Uterus (tissue), 4 donors: ENCODE measurements around the gene EIF5AL1. TPM values are rescaled to one million over a fixed set of nuclear protein-coding genes. Genes with fewer than 3 reads are reported as not detected.
"Not testable (repeated sequence)": the region's sequence is repeated elsewhere in the genome, so short reads cannot be mapped to it uniquely, and the experiment has no call there.

Experiments used
- DNase-seq, 2 donors: peaks; one replicate each; pipeline ENCODE4 v3.0.0-alpha.2; 2019 to 2020
- H3K27ac ChIP-seq, 2 donors: fragments of 200-600 bp; sonication (generic); 1 replicate in 1 of 2; 2 replicates in 1 of 2; pipeline ENCODE4 v1.5.1; 2016 to 2018
- H3K27me3 ChIP-seq, 2 donors: fragments of 200-600 bp; sonication (generic); one replicate each; pipeline ENCODE4 v1.5.1; 2018 to 2019; ENCODE audit warnings: control low read depth in 1 of 2
- H3K36me3 ChIP-seq, 2 donors: fragments of 200-600 bp; sonication (generic); one replicate each; pipeline ENCODE4 v1.5.1; 2019; ENCODE audit warnings: control low read depth in 1 of 2
- H3K4me1 ChIP-seq, 2 donors: fragments of 200-600 bp; sonication (generic); one replicate each; pipeline ENCODE4 v1.5.1; 2018 to 2019; ENCODE audit warnings: control low read depth in 1 of 2
- H3K4me3 ChIP-seq, 2 donors: fragments of 200-600 bp; sonication (generic); 1 replicate in 1 of 2; 2 replicates in 1 of 2; pipeline ENCODE4 v1.5.1; 2018 to 2019; ENCODE audit warnings: mild to moderate bottlenecking in 1 of 2
- H3K9me3 ChIP-seq, 2 donors: fragments of 200-600 bp; sonication (generic); one replicate each; pipeline ENCODE4 v1.5.1; 2019; ENCODE audit warnings: control low read depth in 1 of 2
- POLR2A ChIP-seq, 2 donors: fragments of 450-650 bp; IDR thresholded peaks; one replicate each; pipeline ENCODE4 v1.6.1; 2016; ENCODE audit warnings: antibody characterized with exemption in 2 of 2, mild to moderate bottlenecking in 1 of 2, moderate library complexity in 1 of 2
- intact Hi-C: fragments of 100-400 bp; cut with DNase I; formaldehyde crosslinking; loops from one replicate; pipeline ENCODE4 v1.15.1; 2023; ENCODE audit warnings: low total_unique reads
- total RNA-seq, 4 donors: library from RNA; depleted of rRNA in 3 of 4; stranded (reverse); fragments of >200 nt in 3 of 4; gene quantifications; one replicate each; pipeline versions ENCODE4 v1.1.0 to v1.2.4, GENCODE V29; 2014 to 2023
- TF ChIP-seq, protein P1 (sequence below), 4 experiments: fragments of 200-600 bp in 2 of 4; fragments of 450-650 bp in 2 of 4; sonication (generic) in 2 of 4; IDR thresholded peaks; one replicate each; pipeline ENCODE4 v1.5.1; 2016 to 2019; ENCODE audit warnings: antibody characterized with exemption in 4 of 4, mild to moderate bottlenecking in 2 of 4, moderate library complexity in 1 of 4
- donor health status: DM: yes; HTN: yes; CAD: no.

EIF5AL1 gene
- total RNA-seq, 4 donors from 2014 or later: 0.14 to 0.29 (median 0.26) TPM; not detected in 1

DNA sequence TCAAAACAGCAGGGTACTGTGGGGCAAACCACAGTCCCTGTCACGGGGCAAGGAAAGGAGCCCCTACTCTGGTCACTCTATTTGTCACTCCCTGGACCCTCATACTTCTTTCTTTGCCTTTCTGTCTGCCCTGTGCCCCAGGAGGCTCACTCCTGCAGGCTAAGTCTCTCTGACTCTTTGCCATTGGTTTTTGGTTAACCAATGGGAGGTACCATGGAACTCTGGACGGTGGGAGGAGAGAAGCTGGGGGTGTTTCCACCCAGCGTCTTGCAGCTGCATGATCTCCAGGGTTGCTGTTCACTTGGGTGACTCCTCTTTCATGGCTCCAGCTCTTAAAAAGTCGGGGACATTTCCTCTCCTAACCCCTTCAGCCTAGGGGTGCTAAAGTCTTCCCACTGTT is 15.4 kb upstream of the EIF5AL1 start:
- H3K9me3 ChIP-seq: no peaks in the 10 kb centered on the region
- DNase-seq: no peak
- TF ChIP-seq POLR2A (IDR thresholded peaks at IDR 0.05): no peak
- TF ChIP-seq, protein P1, sequence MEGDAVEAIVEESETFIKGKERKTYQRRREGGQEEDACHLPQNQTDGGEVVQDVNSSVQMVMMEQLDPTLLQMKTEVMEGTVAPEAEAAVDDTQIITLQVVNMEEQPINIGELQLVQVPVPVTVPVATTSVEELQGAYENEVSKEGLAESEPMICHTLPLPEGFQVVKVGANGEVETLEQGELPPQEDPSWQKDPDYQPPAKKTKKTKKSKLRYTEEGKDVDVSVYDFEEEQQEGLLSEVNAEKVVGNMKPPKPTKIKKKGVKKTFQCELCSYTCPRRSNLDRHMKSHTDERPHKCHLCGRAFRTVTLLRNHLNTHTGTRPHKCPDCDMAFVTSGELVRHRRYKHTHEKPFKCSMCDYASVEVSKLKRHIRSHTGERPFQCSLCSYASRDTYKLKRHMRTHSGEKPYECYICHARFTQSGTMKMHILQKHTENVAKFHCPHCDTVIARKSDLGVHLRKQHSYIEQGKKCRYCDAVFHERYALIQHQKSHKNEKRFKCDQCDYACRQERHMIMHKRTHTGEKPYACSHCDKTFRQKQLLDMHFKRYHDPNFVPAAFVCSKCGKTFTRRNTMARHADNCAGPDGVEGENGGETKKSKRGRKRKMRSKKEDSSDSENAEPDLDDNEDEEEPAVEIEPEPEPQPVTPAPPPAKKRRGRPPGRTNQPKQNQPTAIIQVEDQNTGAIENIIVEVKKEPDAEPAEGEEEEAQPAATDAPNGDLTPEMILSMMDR (IDR thresholded peaks at IDR 0.05): no peak
- H3K4me1 ChIP-seq: no peaks in the 10 kb centered on the region
- no peaks in the 10 kb centered on the region for H3K36me3 ChIP-seq
- no peaks in the 10 kb centered on the region for H3K27me3 ChIP-seq
- no peak overlapping the region for H3K4me3 ChIP-seq
- intact Hi-C loops: loop anchor here (10.0 kb wide), 1 partner anchor 122 kb away; no protein-coding TSS in a partner anchor
- H3K27ac ChIP-seq: no peak overlapping the region

DNA sequence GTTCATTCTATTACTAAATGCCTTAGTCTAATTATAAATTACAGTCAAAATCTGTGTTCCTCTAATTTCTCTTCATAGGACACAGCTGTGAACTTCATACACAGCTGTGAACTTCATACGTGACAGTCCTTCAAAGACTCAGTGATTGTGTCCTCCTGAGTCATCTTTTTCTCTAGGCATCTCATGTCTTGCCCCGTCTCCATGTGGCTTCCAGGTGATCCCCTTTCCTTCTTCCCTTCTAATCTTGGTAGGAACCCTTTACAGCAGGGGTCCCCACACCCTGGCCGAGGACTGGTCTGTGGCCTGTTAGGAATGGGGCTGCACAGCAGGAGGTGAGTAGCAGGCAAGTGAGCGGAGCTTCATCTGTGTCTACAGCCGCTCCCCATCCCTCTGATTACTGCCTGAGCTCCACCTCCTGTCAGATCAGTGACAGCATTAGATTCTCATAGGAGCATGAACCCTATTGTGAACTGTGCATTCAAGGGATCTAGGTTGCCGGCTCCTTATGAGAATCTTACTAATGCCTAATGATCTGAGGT is 14.0 kb upstream of the EIF5AL1 start:
- no peak overlapping the region for H3K4me3 ChIP-seq
- H3K27ac ChIP-seq: no peak overlapping the region
- intact Hi-C loops: loop anchor here (10.0 kb wide), 1 partner anchor 124 kb away; no protein-coding TSS in a partner anchor
- H3K36me3 ChIP-seq: no peaks in the 10 kb centered on the region
- TF ChIP-seq, protein P1 (IDR thresholded peaks at IDR 0.05): no peak
- TF ChIP-seq POLR2A (IDR thresholded peaks at IDR 0.05): no peak
- H3K9me3 ChIP-seq: no peaks in the 10 kb centered on the region
- no peaks in the 10 kb centered on the region for H3K4me1 ChIP-seq
- no peaks in the 10 kb centered on the region for H3K27me3 ChIP-seq
- no peak for DNase-seq

DNA sequence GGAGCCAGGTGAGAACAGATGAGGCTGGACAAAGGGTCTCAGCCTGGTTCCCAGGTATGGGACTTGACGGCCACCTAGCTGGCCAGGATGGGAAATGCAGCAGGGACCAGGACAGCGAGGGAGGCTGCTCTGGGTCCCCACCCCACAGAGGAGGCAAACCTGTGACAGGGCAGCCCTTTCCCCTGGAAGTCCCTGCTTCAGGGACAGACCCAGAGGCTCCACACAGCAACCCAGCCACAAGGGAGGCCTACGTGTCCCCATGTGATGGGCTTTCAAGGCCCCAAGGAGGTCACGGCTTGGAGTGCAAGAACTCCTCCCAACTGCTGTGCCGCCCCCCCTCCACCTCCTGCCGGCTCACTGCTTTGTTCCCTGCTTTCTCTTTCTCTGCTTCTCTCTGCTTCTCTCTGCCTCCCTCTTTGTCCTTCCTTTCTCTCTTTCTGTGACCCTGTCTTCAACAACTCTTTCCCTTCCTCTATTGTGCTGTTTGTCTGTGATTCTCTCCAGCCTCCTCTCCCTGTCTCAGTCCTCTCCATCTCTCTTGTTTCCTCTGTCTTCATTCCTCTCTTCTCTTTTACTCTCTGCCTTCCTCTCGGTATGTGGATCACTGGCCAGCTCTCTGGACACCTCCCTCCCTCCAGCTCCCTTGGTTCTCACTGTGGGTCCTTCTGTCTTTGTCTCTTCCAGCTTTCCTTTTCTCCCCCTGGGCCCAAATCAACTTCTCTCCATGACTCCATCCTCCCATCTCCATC is 9.6 kb upstream of the EIF5AL1 start:
- H3K27me3 ChIP-seq: no peaks in the 10 kb centered on the region
- H3K27ac ChIP-seq: no peak overlapping the region
- no peaks in the 10 kb centered on the region for H3K4me1 ChIP-seq
- H3K4me3 ChIP-seq: no peak overlapping the region
- intact Hi-C loops: no loop called here
- H3K9me3 ChIP-seq: no peaks in the 10 kb centered on the region
- H3K36me3 ChIP-seq: no peaks in the 10 kb centered on the region
- TF ChIP-seq, protein P1 (IDR thresholded peaks at IDR 0.05): peak; percentile 9 to 63 (median 52)
- TF ChIP-seq POLR2A (IDR thresholded peaks at IDR 0.05): no peak
- DNase-seq: peak; percentile 35 to 55

DNA sequence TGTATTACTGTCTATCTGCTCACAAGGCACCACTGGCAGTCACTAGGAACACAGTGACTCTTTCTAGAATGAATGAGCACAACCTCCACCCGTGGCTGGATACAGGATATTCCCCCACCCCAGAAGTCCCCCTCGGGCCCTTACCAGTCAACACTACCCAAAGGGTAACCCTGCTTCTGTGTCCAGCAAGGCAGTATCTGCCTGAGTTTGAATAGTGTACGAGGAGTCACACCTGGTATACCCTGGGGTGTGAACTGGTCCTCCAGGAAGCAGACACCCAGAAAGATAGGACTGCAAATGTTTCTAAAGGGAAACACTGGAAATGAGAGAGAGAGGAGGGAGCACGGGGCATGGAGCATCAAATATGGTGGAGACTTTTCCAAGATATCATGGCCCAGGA is 8.5 kb upstream of the EIF5AL1 start:
- H3K4me1 ChIP-seq, H3K36me3 ChIP-seq, H3K4me3 ChIP-seq, H3K27me3 ChIP-seq, intact Hi-C loops, DNase-seq, H3K27ac ChIP-seq, H3K9me3 ChIP-seq: not testable (repeated sequence)

DNA sequence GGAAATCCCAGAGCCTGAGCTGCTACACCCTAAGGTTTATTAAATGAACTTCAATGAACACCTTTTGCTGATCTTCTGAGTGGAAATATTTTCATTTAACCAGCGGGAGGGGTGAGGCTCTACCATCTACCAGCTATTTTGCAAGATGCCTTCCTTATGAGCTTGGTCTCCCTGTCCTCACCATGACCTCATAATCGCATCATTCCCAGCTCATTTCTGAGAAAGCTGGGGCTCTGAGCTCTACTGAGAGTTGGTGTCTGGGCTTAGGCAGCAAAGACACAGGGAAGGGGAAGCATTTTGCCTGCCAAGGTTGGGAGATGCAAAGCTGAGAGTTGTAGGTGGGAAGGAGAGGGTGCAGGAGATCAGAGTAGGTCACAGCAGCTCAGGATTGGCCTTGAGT is 7.8 kb upstream of the EIF5AL1 start:
- DNase-seq, H3K27ac ChIP-seq, H3K36me3 ChIP-seq, H3K4me1 ChIP-seq, H3K9me3 ChIP-seq, intact Hi-C loops, H3K4me3 ChIP-seq, H3K27me3 ChIP-seq: not testable (repeated sequence)

DNA sequence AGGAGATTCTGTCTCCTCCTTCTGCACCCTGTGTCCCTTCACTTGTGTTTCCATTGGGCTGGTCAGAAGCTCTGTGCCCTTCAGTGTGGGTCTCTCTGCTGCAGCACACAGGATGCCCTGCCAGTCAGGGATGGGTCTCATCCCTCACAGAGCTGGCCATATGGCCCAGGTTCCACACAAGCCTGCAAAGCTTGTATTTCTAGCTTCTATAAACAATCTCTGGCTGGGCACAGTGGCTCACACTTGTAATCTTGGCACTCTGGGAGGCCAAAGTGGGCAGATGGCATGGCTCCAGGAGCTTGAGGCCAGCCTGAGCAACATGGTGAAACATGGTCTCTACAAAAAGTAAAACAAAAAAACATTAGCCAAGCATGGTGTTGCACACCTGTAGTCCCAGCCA is 7.0 kb upstream of the EIF5AL1 start:
- H3K27me3 ChIP-seq, H3K36me3 ChIP-seq, H3K4me1 ChIP-seq, H3K27ac ChIP-seq, DNase-seq, H3K4me3 ChIP-seq, H3K9me3 ChIP-seq, intact Hi-C loops: not testable (repeated sequence)
